ENCODE results near the gene BTK.
A peak's percentile ranks its signal among the peaks of the same experiment; 100 is the strongest.

The BTK gene

GRCh38 chrX:101393530-101394305 lies 7.7 kb upstream of the BTK start:
- DNase-seq (ENCODE audit: low read depth), result no peak

DNA sequence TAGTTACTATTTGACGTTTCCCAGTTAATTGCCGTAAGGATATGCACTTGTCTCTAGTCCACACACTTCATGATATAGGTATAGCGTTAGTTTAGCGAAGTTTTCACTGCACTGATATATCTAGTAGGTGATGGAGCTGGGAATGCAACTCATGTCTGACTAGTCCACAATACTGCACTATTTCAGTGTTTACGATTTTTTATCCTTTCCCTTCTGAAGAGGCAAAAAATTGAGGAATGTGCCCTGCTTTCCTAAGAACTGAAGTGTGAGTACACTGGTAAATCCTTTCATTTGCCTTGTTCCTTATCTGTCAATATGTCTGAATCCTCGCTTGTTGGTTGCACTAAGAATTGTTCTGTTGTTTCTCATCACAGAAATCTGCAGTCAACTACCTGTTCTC lies 5.8 kb upstream of the BTK start:
- no peak for DNase-seq (ENCODE audit: low read depth)

GRCh38 chrX:101390664-101391525 lies 4.9 kb upstream of the BTK start, which contains the start of gene RPL36A:
RPL36A (plus strand) TSS chrX:101391011; CDS start chrX:101391044, 33 bp downstream.
- DNase-seq (ENCODE audit: low read depth), result peak; percentile 67

GRCh38 chrX:101388604-101389003 lies 2.6 kb upstream of the BTK start:
- DNase-seq (ENCODE audit: low read depth), result no peak

DNA sequence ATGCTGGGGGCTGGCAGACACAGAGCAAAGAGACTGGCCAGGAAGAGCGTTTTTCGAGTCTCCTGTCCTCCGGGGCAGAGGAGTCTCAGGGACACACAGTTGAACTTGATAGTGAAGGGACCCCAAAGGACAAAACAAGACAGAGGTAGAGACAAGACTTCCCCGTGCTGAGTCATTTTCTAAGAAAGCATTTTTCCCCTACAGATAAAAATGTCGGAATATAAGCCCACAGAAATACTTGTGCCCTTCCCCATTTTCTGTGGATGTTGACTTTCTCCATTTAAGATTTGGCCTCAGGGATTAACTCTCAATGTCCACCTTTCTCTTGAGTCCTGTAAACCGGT lies 523 bp upstream of the BTK start:
- no peak for DNase-seq (ENCODE audit: low read depth)

DNA sequence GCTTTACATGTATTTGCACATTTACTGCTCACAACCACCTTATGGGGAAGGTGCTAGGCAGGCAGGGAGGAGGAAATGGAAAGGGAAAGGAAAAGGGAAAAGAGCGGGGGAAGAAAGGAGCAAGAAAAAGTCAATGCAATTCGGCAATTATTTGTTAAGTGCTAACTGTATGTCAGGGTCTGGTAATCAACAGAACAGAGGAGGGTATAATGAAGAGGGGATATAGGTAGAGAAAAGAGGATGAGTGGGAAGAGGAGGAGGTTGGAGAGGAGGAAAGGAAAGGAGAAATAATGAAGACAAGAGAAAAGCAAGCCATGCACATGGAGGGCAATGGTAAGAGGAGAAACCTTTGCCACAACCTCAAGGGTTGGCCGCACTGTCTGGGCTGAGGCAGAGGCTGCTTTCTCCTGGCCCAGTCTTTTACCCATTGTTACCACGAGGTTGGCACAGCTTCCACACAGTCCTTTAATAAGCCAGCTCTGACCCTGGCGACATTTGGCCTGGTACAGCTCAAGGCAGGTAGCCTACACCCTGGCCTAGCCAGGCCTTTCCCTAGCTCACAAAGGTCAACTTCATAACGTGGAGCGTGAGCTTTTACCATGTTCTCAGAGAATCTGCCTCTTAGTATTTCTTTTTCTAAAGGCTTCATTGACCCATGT lies 836 bp downstream of the BTK start:
- no peak for DNase-seq (ENCODE audit: low read depth)

DNA sequence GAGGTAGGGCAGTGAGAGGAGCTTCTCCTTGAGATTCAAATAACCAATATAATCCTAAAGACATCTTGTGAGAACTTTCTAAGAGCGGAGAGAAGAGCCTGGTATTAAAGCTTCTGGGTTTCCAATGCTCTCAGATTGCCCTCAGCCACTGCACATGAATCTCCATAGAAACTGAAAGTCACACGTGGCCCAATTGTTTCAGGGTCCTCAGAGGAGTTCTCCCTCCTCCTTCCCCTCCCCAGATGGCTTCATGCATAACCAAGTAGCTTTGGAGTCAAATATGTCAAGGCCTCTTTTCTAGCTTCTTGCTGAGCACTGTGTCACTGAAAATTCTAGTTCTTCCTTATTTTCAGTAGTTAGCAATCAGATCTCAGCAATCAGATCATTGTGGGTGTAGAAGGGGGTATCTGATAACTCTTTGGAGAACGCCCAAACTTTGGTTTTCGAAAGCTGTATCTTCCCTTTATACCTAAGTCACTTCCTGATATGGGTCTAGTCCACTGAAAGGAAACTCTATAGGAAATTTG lies 2.2 kb downstream of the BTK start:
- no peak for DNase-seq (ENCODE audit: low read depth)

- DNase-seq (ENCODE audit: low read depth), result no peak
These were observed 8.4 kb downstream of the BTK start for GRCh38 chrX:101377547-101377946.

DNA sequence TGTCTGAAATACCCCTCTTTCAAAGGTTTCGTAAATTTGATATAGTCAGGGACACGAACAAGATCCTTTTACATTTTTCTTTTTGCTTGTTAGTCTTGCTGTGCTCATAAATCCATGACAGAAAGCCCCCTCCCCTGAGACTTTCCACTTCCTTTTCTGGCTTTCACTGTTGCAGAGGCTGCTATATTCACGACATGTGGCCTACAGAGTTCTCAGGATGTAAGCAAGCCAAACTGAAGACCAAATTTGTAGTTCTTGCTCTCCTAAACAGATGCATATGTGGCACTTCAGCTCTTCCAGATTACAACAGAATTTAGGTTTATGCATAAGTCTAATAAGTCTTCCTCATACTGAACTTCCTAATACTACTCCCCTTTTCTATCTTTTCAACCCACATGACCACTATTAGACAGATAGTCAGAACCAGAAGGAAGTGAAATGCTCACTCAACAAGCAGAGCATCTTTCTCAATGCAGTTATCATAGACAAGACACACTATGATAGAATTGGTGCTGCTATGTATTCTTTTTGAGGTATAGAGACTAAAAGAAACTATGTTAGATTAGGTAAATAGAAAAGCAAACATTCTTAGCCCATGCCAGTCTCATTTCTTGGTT lies 15.0 kb downstream of the BTK start:
- no peak for DNase-seq (ENCODE audit: low read depth)

GRCh38 chrX:101369687-101370086 lies 16.3 kb downstream of the BTK start:
- no peak for DNase-seq (ENCODE audit: low read depth)

- DNase-seq (ENCODE audit: low read depth), result no peak
These were observed 17.2 kb downstream of the BTK start for GRCh38 chrX:101368800-101369199.

DNA sequence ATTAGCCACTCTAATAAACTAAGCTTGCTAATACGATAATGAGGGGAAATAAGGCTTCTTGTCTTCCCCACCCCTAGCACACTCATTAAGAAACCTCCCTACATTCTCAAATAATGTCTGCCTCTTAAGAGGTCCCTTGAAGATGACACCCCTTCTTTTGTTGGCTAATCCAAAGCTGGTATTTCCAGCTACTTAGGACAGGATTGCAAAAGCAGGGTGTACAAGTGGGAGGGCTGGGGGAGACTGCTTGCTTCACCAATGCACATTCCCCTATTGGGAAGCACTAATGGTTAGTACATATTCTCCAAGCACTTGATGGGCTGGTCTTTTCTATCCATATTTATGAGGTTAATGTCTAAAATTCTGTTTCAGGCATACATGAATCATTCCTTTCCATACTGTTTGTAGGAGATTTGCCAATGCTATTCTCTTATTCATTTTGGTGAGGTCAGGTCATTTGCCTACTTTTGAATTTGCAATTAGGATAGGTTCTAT lies 20.6 kb downstream of the BTK start:
- DNase-seq (ENCODE audit: low read depth), result no peak

- no peak for DNase-seq (ENCODE audit: low read depth)
These were observed 23.2 kb downstream of the BTK start for GRCh38 chrX:101362757-101363156.

DNA sequence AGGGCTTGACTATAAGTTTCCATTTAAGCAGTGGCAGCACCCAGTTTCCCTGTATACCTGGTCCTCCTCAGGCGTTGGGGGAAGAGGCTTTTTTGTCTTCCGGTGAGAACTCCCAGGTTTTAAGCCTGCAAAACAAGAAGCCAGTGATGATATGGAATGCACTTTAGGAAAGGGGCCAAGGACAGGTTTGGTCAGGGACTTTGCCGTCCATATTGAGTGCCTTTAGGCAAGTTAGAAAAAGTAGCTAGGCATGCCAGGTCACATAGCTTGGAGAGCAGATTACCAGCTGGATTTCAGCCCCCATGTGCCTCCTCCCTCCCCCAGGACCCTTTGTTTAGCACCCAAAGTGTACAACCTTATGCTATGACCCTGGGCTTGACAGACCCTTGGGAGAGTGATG lies 23.9 kb downstream of the BTK start:
- no peak for DNase-seq (ENCODE audit: low read depth)

- DNase-seq (ENCODE audit: low read depth), result no peak
These were observed 25.6 kb downstream of the BTK start for GRCh38 chrX:101360390-101360789.

GRCh38 chrX:101359966-101360365 lies 26.0 kb downstream of the BTK start:
- DNase-seq (ENCODE audit: low read depth), result no peak

DNA sequence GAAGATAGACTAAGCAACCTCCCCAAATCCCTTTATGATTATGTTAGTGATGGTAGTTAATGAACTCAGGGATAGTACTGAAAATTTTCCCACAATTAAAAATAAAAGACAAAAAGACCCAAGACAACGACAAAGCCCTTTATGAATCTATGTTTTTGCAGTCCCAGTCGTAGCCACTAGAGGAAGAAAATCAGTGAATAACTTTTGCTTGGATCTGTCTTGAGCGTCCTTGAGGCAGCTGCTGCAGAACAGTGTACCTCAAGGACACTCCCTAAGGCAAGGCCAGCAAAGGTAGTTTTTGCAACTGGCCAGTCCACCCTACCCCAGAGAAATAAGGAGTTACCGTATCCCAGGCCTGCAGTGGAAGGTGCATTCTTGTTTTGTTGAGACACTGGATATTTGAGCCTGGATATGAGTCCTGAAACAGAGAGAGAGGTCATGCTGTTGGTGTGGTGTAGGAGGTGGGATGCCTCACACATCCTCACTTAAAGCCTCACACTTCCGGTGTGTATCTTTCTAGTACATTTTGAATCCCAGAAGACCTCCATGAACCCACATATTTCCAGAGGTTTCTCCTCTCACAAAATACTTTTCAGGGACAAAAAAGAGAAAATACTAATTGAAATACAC lies 28.7 kb downstream of the BTK start:
- no peak for DNase-seq (ENCODE audit: low read depth)

DNA sequence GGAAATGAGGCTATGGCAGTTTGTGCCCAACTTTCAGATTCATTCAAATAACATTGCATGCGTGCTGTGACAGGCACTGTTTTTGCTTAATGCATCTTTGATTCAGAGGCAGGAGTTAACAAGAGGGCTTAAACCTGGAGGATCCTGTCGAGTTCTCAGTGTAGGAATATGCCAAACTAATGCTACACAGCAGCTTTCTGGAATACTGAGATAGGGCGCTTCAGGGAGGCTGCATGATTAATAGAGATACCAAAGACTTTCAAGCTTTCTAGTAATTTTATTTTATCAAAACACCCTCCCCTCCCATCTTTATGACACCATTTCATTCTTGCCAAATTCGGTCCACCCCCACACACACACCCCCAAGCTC lies 36.8 kb downstream of the BTK start:
- no peak for DNase-seq (ENCODE audit: low read depth)

- DNase-seq (ENCODE audit: low read depth), result peak; percentile 57
These were observed 37.4 kb downstream of the BTK start, which contains the start of gene TIMM8A for GRCh38 chrX:101348452-101349192. TIMM8A (minus strand) TSS chrX:101348742; CDS start chrX:101348664, 78 bp downstream.

DNA sequence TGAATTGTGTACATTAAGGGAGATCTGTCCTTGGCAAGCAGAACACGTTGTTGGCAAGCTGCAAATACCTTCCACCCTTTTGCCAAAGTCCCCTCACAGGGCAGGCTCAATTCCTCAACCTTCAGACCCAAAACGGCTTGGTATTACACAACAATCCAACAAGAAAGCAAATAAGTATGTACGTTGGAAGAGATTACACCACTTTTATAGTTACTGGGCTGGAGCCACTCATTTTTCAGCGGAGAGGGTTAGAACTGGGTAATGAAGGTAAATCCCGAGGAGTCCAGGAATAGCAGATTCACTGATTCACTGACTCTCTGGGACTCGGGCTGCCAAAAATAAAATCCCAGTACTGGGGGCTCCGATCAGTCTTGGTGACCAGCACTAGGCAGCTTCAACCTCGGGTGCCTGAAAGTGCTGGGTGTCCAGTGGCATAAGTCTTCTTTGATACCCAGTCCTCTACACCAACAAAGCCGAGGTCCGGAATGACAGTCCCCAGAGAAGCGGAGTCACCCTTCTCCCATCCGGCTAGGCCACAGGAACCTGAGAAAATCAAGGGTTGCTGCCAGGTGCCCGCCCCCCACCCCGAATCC lies 38.0 kb downstream of the BTK start:
- DNase-seq (ENCODE audit: low read depth), result no peak

Data from activated T-helper 1 cell treated with Interleukin-2 at 50 U/mL for 16 hours (primary cell).